GM23338 (cell line): ENCODE results near the gene SNRNP48.

Experiments
- CREB1 ChIP-seq: fragments of 250-450 bp; sonication (Bioruptor Pico); IDR thresholded peaks from 2 replicates; pipeline ENCODE4 v1.5.0; 2020; ENCODE audit warnings: low read depth, mild to moderate bottlenecking, moderate library complexity
- CTCF ChIP-seq, 2 experiments: fragments of 200-600 bp in 1 of 2; sonication (generic) in 1 of 2; conservative IDR thresholded peaks; 2 replicates each; pipeline versions ENCODE4 v1.5.1 to v1.6.1; 2016 to 2017; ENCODE audit warnings: antibody characterized with exemption in 2 of 2, low read depth in 2 of 2, mild to moderate bottlenecking in 2 of 2, moderate library complexity in 1 of 2
- ETS1 ChIP-seq: IDR thresholded peaks from 2 replicates; pipeline ENCODE4 v1.6.1; 2016; ENCODE audit warnings: antibody characterized with exemption
- EZH2 ChIP-seq: fragments of 200-600 bp; sonication (generic); IDR thresholded peaks from one replicate; pipeline ENCODE4 v1.8.0; 2017; ENCODE audit warnings: antibody characterized with exemption, mild to moderate bottlenecking, low read depth; ENCODE audit not compliant: unreplicated experiment
- EZH2phosphoT487 ChIP-seq: fragments of 200-600 bp; sonication (generic); IDR thresholded peaks from one replicate; pipeline ENCODE4 v1.8.1; 2018; ENCODE audit warnings: antibody characterized with exemption; ENCODE audit not compliant: unreplicated experiment
- JUNB ChIP-seq: IDR thresholded peaks from one replicate; pipeline ENCODE4 v1.6.1; 2016; ENCODE audit warnings: antibody characterized with exemption; ENCODE audit not compliant: unreplicated experiment
- POLR2AphosphoS5 ChIP-seq: IDR thresholded peaks from 2 replicates; pipeline ENCODE4 v1.6.1; 2016; ENCODE audit warnings: antibody characterized with exemption, low read depth
- REST ChIP-seq: IDR thresholded peaks from one replicate; pipeline ENCODE4 v1.6.1; 2018; ENCODE audit warnings: antibody characterized with exemption; ENCODE audit not compliant: unreplicated experiment
- STAT1 ChIP-seq: IDR thresholded peaks from one replicate; pipeline ENCODE4 v1.6.1; 2016; ENCODE audit warnings: antibody characterized with exemption; ENCODE audit not compliant: unreplicated experiment
- ZNF331 ChIP-seq: fragments of 250-450 bp; sonication (Bioruptor Pico); IDR thresholded peaks from 2 replicates; pipeline ENCODE4 v1.5.0; 2020; ENCODE audit warnings: low read depth, mild to moderate bottlenecking, moderate library complexity

GRCh38 chr6:7562769-7563168 is 27.2 kb upstream of the SNRNP48 start:
- no peak for TF ChIP-seq CTCF (conservative IDR thresholded peaks at IDR 0.05; ENCODE audit: low read depth in 2 of 2)
- no peak for TF ChIP-seq EZH2
- TF ChIP-seq REST: no peak
- no peak for TF ChIP-seq STAT1
- TF ChIP-seq JUNB: no peak
- TF ChIP-seq POLR2AphosphoS5: no peak
- no peak for TF ChIP-seq EZH2phosphoT487
- TF ChIP-seq CREB1 (CRISPR knock-in tag): no peak
- TF ChIP-seq ETS1: no peak
- TF ChIP-seq ZNF331 (CRISPR knock-in tag): no peak
